SK-N-SH (cell line): ENCODE data around the gene PDIK1L. TPM values are rescaled to one million over a fixed set of nuclear protein-coding genes. Genes with fewer than 3 reads are reported as not detected.

ENCODE experiments used
- CTCF ChIA-PET: fragments of 300-600, 350-600 bp; formaldehyde crosslinking; extraction: SDS; loops from one replicate; lab custom pipeline; 2021; lab: Yijun Ruan, JAX
- POLR2A ChIA-PET: fragments of 350-600 bp; sonication (Branson Sonifier 250); formaldehyde crosslinking; extraction: SDS; loops from one replicate; lab custom pipeline; 2020; ENCODE audit warnings: antibody characterized with exemption, inconsistent platforms; lab: Yijun Ruan, JAX
- DNase-seq: peaks from one replicate; pipeline ENCODE4 v3.0.0; 2012
- H2AFZ ChIP-seq: fragments of 200-600 bp; sonication (generic); 2 replicates; pipeline ENCODE4 v1.8.1; 2016; ENCODE audit warnings: antibody characterized with exemption, mild to moderate bottlenecking, low read depth
- H3F3A ChIP-seq: fragments of 200-600 bp; sonication (generic); replicated peaks from 2 replicates; pipeline ENCODE3; 2016; ENCODE audit warnings: antibody characterized with exemption, mild to moderate bottlenecking; ENCODE audit not compliant: insufficient read depth
- H3K27ac ChIP-seq, 2 experiments: fragments of 200-500 bp in 1 of 2; fragments of 200-600 bp in 1 of 2; sonication (Bioruptor generic) in 1 of 2; sonication (generic), shearing (Covaris generic) in 1 of 2; 2 replicates each; pipeline versions ENCODE4 v1.5.1 to v1.6.1; 2014 to 2016; ENCODE audit warnings: low read depth in 2 of 2, inconsistent platforms in 1 of 2, low read length in 1 of 2, mild to moderate bottlenecking in 1 of 2, mixed read lengths in 1 of 2
- H3K27me3 ChIP-seq: fragments of 200-600 bp; sonication (generic), shearing (Covaris generic); 2 replicates; pipeline ENCODE4 v1.6.1; 2016; ENCODE audit warnings: mixed run types; ENCODE audit not compliant: insufficient read depth
- H3K36me3 ChIP-seq, 2 experiments: fragments of 200-500 bp in 1 of 2; fragments of 200-600 bp in 1 of 2; sonication (Bioruptor generic) in 1 of 2; sonication (generic) in 1 of 2; replicated peaks in 1 of 2; 2 replicates each; pipeline versions ENCODE3 to v1.5.1; 2014 to 2016; ENCODE audit warnings: low read length in 1 of 2, mild to moderate bottlenecking in 1 of 2; ENCODE audit not compliant: insufficient read depth in 2 of 2, control insufficient read depth in 1 of 2
- H3K4me1 ChIP-seq, 2 experiments: fragments of 200-500 bp in 1 of 2; fragments of 200-600 bp in 1 of 2; sonication (Bioruptor generic) in 1 of 2; sonication (generic), shearing (Covaris generic) in 1 of 2; 2 replicates each; pipeline versions ENCODE4 v1.5.1 to v1.6.1; 2014 to 2016; ENCODE audit warnings: low read depth in 1 of 2, low read length in 1 of 2, mixed run types in 1 of 2; ENCODE audit not compliant: insufficient read depth in 2 of 2, control insufficient read depth in 1 of 2
- H3K4me2 ChIP-seq: fragments of 200-600 bp; sonication (generic), shearing (Covaris generic); 2 replicates; pipeline ENCODE4 v1.6.1; 2017; ENCODE audit warnings: mixed run types
- H3K4me3 ChIP-seq, 2 experiments: fragments of 200-500 bp in 1 of 2; fragments of 200-600 bp in 1 of 2; sonication (Bioruptor generic) in 1 of 2; sonication (generic), shearing (Covaris generic) in 1 of 2; 2 replicates each; pipeline versions ENCODE4 v1.5.1 to v1.8.1; 2014 to 2016; ENCODE audit warnings: low read depth in 2 of 2, inconsistent platforms in 1 of 2, low read length in 1 of 2, mild to moderate bottlenecking in 1 of 2, mixed read lengths in 1 of 2, moderate library complexity in 1 of 2
- H3K79me2 ChIP-seq: fragments of 200-600 bp; sonication (generic); 2 replicates; pipeline ENCODE4 v1.8.1; 2017; ENCODE audit warnings: mild to moderate bottlenecking; ENCODE audit not compliant: insufficient read depth
- H3K9ac ChIP-seq: fragments of 200-600 bp; sonication (generic); 2 replicates; pipeline ENCODE4 v1.6.1; 2017; ENCODE audit warnings: mixed run types
- H3K9me2 ChIP-seq: fragments of 200-600 bp; sonication (generic); 2 replicates; pipeline ENCODE4 v1.6.1; 2017; ENCODE audit warnings: mixed run types
- H3K9me3 ChIP-seq: fragments of 200-600 bp; sonication (generic); 2 replicates; pipeline ENCODE4 v1.6.1; 2017; ENCODE audit warnings: mixed run types, mild to moderate bottlenecking, moderate library complexity
- H4K20me1 ChIP-seq: fragments of 200-600 bp; sonication (generic); 2 replicates; pipeline ENCODE4 v1.6.1; 2017; ENCODE audit warnings: mild to moderate bottlenecking, mixed run types; ENCODE audit not compliant: insufficient read depth
- ELF1 ChIP-seq: IDR thresholded peaks from 2 replicates; pipeline ENCODE4 v1.4.0; 2012
- EZH2phosphoT487 ChIP-seq: fragments of 200-600 bp; sonication (generic); IDR thresholded peaks from 2 replicates; pipeline ENCODE4 v1.6.1; 2017; ENCODE audit warnings: low read depth, mixed run types, mild to moderate bottlenecking, antibody characterized with exemption, moderate library complexity, borderline replicate concordance
- FOXJ3 ChIP-seq: sonication (generic); formaldehyde crosslinking; IDR thresholded peaks from 2 replicates; pipeline ENCODE4 v1.5.1; 2020; ENCODE audit warnings: mild to moderate bottlenecking, missing genetic modification reagents
- FOXM1 ChIP-seq: IDR thresholded peaks from 2 replicates; pipeline ENCODE4 v1.4.0; 2012; ENCODE audit warnings: low read depth, mild to moderate bottlenecking
- GABPA ChIP-seq: IDR thresholded peaks from 2 replicates; pipeline ENCODE4 v1.4.0; 2012; ENCODE audit warnings: low read depth, mild to moderate bottlenecking
- JUND ChIP-seq: IDR thresholded peaks from 2 replicates; pipeline ENCODE4 v1.4.0; 2012
- RAD21 ChIP-seq: IDR thresholded peaks from 2 replicates; pipeline ENCODE4 v1.6.1; 2012; ENCODE audit warnings: mild to moderate bottlenecking, low read length
- RCOR1 ChIP-seq: fragments of 150-350 bp; IDR thresholded peaks from 2 replicates; pipeline ENCODE4 v1.6.1; 2017; ENCODE audit warnings: antibody characterized with exemption, low read length
- SMC3 ChIP-seq: IDR thresholded peaks from 2 replicates; pipeline ENCODE4 v1.6.1; 2012; ENCODE audit warnings: low read depth, low read length, improper control_type of control experiment
- TCF12 ChIP-seq: IDR thresholded peaks from 2 replicates; pipeline ENCODE4 v1.4.0; 2012
- WGBS: methylation state at CpG from one replicate; pipeline ENCODE4 v1.1.6; 2017; ENCODE audit warnings: low lambda C conversion rate; 5-methylcytosine and 5-hydroxymethylcytosine counted together
- polyA plus RNA-seq, 3 experiments: library from polyadenylated mRNA; depleted of rRNA; stranded (reverse); fragments of >200 nt; gene quantifications; 2 replicates each; pipeline ENCODE4 v1.2.3, GENCODE V29; 2012
- TF ChIP-seq, protein P1 (sequence below): fragments of 150-350 bp; IDR thresholded peaks from 2 replicates; pipeline ENCODE4 v1.6.1; 2017; ENCODE audit warnings: antibody characterized with exemption, low read length, low read depth, borderline replicate concordance
- TF ChIP-seq, protein P2 (sequence below): IDR thresholded peaks from 2 replicates; pipeline ENCODE4 v1.6.1; 2012; ENCODE audit warnings: mild to moderate bottlenecking, low read depth, low read length, moderate library complexity
- TF ChIP-seq, protein P3 (sequence below): IDR thresholded peaks from 2 replicates; pipeline ENCODE4 v1.4.0; 2012; ENCODE audit warnings: low read depth, borderline replicate concordance
- TF ChIP-seq, protein P4 (sequence below): IDR thresholded peaks from 2 replicates; pipeline ENCODE4; 2012

PDIK1L gene
- polyA plus RNA-seq, 1 of the 3 experiments (the other 2 are of a cell fraction) = 1.2 TPM

DNA sequence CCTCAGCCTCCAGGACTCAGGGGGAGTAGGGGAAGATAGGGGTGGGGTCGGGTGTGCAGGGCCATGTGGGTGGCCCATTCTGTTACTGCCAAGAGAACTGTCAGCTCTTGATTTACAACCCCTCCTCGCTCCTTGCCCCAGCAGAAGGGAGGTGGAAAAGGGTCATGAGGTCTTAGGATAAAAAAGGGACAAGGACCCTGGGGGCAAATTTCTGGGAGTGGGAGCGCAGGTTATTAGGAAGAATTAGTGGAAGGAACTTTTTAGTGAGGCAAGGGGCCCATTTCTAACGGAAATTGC is 48.1 kb downstream of the PDIK1L start:
- peak overlapping the region in 1 of 2 experiments; percentile 43; a peak in 2 of 4 replicates for H3K4me3 ChIP-seq
- POLR2A ChIA-PET = no interaction called here

DNA sequence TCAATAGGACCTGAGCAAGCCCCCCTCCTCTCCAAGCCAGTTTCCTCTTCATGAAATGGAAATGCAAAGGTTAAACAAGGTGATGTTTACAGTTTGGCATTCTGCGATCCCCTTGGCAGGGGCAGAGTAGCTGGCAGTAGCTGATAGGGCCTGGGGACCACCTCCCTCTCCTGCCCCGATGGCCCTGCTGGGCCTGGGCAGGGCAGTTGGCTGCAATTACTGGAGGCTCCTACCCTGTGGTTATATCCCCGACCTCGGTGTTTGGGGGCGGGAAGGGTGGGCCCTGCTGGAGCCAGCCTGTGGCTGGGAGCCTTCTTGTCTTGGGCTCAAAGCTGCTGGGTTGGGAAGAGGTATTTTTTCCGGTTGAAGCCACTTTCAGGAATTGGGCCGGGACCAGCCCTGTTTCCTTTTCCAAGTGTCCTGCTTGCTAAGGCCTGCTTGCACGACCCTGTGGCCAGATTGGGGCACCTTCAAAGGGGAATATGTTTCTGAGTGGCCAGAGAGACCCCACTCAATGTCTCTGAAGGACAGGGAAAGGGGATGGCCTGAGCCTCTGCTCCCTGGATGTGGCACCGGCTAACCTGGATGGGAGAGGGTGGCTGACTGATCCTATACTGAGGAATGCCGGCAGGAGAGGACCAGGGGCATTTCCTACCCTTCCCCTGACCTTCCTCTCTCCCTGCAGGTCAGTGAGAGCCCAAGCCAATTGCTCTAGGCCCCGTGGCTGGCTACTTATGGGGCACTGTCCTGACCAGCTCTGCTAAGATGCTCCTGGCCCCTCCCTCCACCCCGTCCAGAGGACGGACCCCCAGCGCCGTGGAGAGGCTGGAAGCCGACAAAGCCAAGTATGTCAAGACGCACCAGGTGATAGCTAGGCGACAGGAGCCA is 49.1 kb downstream of the PDIK1L start:
- no peak overlapping the region for H3K27ac ChIP-seq
- WGBS = 82% methylated on average over 3 of the region's 18 CpGs
- no peak for TF ChIP-seq SMC3
- no peak for TF ChIP-seq RAD21
- no peak for TF ChIP-seq EZH2phosphoT487
- no peak for TF ChIP-seq ELF1
- TF ChIP-seq, protein P1, sequence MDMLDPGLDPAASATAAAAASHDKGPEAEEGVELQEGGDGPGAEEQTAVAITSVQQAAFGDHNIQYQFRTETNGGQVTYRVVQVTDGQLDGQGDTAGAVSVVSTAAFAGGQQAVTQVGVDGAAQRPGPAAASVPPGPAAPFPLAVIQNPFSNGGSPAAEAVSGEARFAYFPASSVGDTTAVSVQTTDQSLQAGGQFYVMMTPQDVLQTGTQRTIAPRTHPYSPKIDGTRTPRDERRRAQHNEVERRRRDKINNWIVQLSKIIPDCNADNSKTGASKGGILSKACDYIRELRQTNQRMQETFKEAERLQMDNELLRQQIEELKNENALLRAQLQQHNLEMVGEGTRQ = no peak
- TF ChIP-seq, protein P2, sequence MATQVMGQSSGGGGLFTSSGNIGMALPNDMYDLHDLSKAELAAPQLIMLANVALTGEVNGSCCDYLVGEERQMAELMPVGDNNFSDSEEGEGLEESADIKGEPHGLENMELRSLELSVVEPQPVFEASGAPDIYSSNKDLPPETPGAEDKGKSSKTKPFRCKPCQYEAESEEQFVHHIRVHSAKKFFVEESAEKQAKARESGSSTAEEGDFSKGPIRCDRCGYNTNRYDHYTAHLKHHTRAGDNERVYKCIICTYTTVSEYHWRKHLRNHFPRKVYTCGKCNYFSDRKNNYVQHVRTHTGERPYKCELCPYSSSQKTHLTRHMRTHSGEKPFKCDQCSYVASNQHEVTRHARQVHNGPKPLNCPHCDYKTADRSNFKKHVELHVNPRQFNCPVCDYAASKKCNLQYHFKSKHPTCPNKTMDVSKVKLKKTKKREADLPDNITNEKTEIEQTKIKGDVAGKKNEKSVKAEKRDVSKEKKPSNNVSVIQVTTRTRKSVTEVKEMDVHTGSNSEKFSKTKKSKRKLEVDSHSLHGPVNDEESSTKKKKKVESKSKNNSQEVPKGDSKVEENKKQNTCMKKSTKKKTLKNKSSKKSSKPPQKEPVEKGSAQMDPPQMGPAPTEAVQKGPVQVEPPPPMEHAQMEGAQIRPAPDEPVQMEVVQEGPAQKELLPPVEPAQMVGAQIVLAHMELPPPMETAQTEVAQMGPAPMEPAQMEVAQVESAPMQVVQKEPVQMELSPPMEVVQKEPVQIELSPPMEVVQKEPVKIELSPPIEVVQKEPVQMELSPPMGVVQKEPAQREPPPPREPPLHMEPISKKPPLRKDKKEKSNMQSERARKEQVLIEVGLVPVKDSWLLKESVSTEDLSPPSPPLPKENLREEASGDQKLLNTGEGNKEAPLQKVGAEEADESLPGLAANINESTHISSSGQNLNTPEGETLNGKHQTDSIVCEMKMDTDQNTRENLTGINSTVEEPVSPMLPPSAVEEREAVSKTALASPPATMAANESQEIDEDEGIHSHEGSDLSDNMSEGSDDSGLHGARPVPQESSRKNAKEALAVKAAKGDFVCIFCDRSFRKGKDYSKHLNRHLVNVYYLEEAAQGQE = no peak
- no peak for TF ChIP-seq FOXM1
- no peak for TF ChIP-seq RCOR1
- TF ChIP-seq GABPA = no peak
- TF ChIP-seq, protein P3, sequence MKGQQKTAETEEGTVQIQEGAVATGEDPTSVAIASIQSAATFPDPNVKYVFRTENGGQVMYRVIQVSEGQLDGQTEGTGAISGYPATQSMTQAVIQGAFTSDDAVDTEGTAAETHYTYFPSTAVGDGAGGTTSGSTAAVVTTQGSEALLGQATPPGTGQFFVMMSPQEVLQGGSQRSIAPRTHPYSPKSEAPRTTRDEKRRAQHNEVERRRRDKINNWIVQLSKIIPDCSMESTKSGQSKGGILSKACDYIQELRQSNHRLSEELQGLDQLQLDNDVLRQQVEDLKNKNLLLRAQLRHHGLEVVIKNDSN = no peak
- no peak for TF ChIP-seq TCF12
- H3F3A ChIP-seq = no peaks in the 10 kb centered on the region
- ChIA-PET POLR2A (interaction anchor here (0.7 to 1.5 kb wide), 2 partner anchors 49 to 73 kb away, joined by 3 read pairs; partner anchors contain the start of genes CEP85 and PDIK1L), CTCF (interaction anchor here (1.0 to 13.7 kb wide), 8 partner anchors 9 to 161 kb away, joined by 3 to 131 read pairs (median 5); partner anchors contain the start of genes CEP85 and ZNF593)
- H2AFZ ChIP-seq = no peak overlapping the region
- peaks cover 6 to 32% of the 10 kb centered on the region in 2 experiments; a peak in 1 of 4 replicates for H3K4me1 ChIP-seq
- H3K79me2 ChIP-seq = no peaks in the 10 kb centered on the region
- no peaks in the 10 kb centered on the region for H4K20me1 ChIP-seq
- no peak overlapping the region for H3K4me2 ChIP-seq
- H3K9me3 ChIP-seq = no peaks in the 10 kb centered on the region
- no peak overlapping the region for H3K4me3 ChIP-seq
- no peak for DNase-seq
- H3K9ac ChIP-seq = no peak overlapping the region
- no peaks in the 10 kb centered on the region for H3K36me3 ChIP-seq
- no peaks in the 10 kb centered on the region for H3K9me2 ChIP-seq
- H3K27me3 ChIP-seq = no peaks in the 10 kb centered on the region

More for the DNA sequence above, 48.1 kb downstream of the PDIK1L start:
- Histone ChIP-seq H3K27me3 (no peaks in the 10 kb centered on the region), H3K9me2 (no peaks in the 10 kb centered on the region), H4K20me1 (no peaks in the 10 kb centered on the region), H3K27ac (no peak overlapping the region), H3K36me3 (no peaks in the 10 kb centered on the region), H3K9me3 (no peaks in the 10 kb centered on the region), H3K4me2 (peak overlapping the region; percentile 8; the same call in 1 of the 2 replicates), H3K4me1 (peaks cover 6 to 36% of the 10 kb centered on the region in 2 experiments; a peak in 1 of 4 replicates), H3K9ac (no peak overlapping the region), H3F3A (no peaks in the 10 kb centered on the region), H3K79me2 (no peaks in the 10 kb centered on the region), H2AFZ (no peak overlapping the region)
- CTCF ChIA-PET = interaction anchor here (13.7 kb wide), 1 partner anchor 13 kb away, joined by 131 read pairs; no protein-coding TSS in a partner anchor
- TF ChIP-seq EZH2phosphoT487 (no peak), FOXJ3 (CRISPR knock-in tag) (no peak), JUND (no peak)
- TF ChIP-seq, protein P4, sequence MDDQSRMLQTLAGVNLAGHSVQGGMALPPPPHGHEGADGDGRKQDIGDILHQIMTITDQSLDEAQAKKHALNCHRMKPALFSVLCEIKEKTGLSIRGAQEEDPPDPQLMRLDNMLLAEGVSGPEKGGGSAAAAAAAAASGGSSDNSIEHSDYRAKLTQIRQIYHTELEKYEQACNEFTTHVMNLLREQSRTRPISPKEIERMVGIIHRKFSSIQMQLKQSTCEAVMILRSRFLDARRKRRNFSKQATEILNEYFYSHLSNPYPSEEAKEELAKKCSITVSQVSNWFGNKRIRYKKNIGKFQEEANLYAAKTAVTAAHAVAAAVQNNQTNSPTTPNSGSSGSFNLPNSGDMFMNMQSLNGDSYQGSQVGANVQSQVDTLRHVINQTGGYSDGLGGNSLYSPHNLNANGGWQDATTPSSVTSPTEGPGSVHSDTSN = no peak
- WGBS = 78% methylated on average over 4 of the region's 4 CpGs
- DNase-seq = no peak
